HG03108 (cell line): ENCODE results near the gene CEACAM4.
"Not testable (repeated sequence)": the region's sequence is repeated elsewhere in the genome, so short reads cannot be mapped to it uniquely, and the experiment has no call there.

ENCODE experiments used
- ATAC-seq: cut with Tn5 transposase; IDR thresholded peaks from one replicate; pipeline ENCODE4 v1.9.1; 2021; ENCODE audit warnings: moderate library complexity; ENCODE audit not compliant: unreplicated experiment

CEACAM4 gene

GRCh38 chr19:41626877-41627276, at the start of gene CEACAM4:
TSS of gene CEACAM4 (minus strand) at chr19:41627074. CDS start at chr19:41626963, 111 bp downstream.
- ATAC-seq = no peak

GRCh38 chr19:41671486-41671885, 44.6 kb upstream of the CEACAM4 start:
- ATAC-seq = no peak

GRCh38 chr19:41670755-41671154, 43.9 kb upstream of the CEACAM4 start:
- ATAC-seq = no peak

GRCh38 chr19:41668315-41668714, 41.4 kb upstream of the CEACAM4 start:
- no peak for ATAC-seq

GRCh38 chr19:41666075-41666474, 39.2 kb upstream of the CEACAM4 start:
- ATAC-seq = no peak

- ATAC-seq = no peak
Observed at GRCh38 chr19:41657157-41657556, 30.3 kb upstream of the CEACAM4 start.

- not testable (repeated sequence) for ATAC-seq
Observed at GRCh38 chr19:41656756-41657155, 29.9 kb upstream of the CEACAM4 start.

GRCh38 chr19:41652250-41652649, 25.4 kb upstream of the CEACAM4 start:
- no peak for ATAC-seq

- no peak for ATAC-seq
Observed at GRCh38 chr19:41649827-41650226, 23.0 kb upstream of the CEACAM4 start.

GRCh38 chr19:41646589-41647204, 19.8 kb upstream of the CEACAM4 start:
- ATAC-seq = no peak

GRCh38 chr19:41641879-41642485, 15.1 kb upstream of the CEACAM4 start:
- no peak for ATAC-seq

GRCh38 chr19:41638641-41639081, 11.8 kb upstream of the CEACAM4 start:
- ATAC-seq = no peak

- ATAC-seq = no peak
Observed at GRCh38 chr19:41637484-41637883, 10.6 kb upstream of the CEACAM4 start.

GRCh38 chr19:41627966-41628675, 1.2 kb upstream of the CEACAM4 start:
- ATAC-seq = no peak

- ATAC-seq = no peak
Observed at GRCh38 chr19:41626278-41626677, 596 bp downstream of the CEACAM4 start.

- no peak for ATAC-seq
Observed at GRCh38 chr19:41624937-41625336, 1.9 kb downstream of the CEACAM4 start.

- ATAC-seq = no peak
Observed at GRCh38 chr19:41624515-41624914, 2.4 kb downstream of the CEACAM4 start.

GRCh38 chr19:41623360-41623759, 3.5 kb downstream of the CEACAM4 start:
- ATAC-seq = no peak

- ATAC-seq = no peak
Observed at GRCh38 chr19:41621654-41622053, 5.2 kb downstream of the CEACAM4 start.

- ATAC-seq = no peak
Observed at GRCh38 chr19:41621226-41621625, 5.6 kb downstream of the CEACAM4 start.

- ATAC-seq = no peak
Observed at GRCh38 chr19:41620171-41620570, 6.7 kb downstream of the CEACAM4 start.

GRCh38 chr19:41619018-41619556, 7.8 kb downstream of the CEACAM4 start:
- no peak for ATAC-seq
